ENCODE data around the gene PSMB8. TPM values are rescaled to one million over a fixed set of nuclear protein-coding genes. Genes with fewer than 3 reads are reported as not detected.
"Not testable (repeated sequence)": the region's sequence is repeated elsewhere in the genome, so short reads cannot be mapped to it uniquely, and the experiment has no call there.

Gene PSMB8
- total and polyA plus RNA-seq, 12 donors, result 8.5 to 127 (median 13.6) TPM

DNA sequence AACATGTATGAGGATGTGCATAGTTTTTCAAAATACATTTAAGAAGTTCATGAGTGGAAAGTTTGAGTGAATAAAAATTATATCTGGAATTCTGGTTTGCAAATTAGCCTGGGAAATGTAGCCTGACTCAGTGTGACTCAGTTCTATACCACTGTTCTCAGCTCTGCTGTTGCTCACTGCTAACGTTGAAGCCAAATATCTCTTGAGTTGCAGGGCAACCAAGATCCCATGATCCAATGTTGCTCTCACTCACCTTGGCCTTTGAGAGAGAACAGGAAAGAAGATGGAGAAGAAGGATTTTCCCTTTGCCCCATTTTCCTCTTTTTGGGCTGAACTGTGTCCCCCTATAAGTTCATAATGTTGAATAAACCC, 39.0 kb upstream of the PSMB8 start:
- no peak for ATAC-seq
- TF ChIP-seq, protein P1, sequence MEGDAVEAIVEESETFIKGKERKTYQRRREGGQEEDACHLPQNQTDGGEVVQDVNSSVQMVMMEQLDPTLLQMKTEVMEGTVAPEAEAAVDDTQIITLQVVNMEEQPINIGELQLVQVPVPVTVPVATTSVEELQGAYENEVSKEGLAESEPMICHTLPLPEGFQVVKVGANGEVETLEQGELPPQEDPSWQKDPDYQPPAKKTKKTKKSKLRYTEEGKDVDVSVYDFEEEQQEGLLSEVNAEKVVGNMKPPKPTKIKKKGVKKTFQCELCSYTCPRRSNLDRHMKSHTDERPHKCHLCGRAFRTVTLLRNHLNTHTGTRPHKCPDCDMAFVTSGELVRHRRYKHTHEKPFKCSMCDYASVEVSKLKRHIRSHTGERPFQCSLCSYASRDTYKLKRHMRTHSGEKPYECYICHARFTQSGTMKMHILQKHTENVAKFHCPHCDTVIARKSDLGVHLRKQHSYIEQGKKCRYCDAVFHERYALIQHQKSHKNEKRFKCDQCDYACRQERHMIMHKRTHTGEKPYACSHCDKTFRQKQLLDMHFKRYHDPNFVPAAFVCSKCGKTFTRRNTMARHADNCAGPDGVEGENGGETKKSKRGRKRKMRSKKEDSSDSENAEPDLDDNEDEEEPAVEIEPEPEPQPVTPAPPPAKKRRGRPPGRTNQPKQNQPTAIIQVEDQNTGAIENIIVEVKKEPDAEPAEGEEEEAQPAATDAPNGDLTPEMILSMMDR (IDR thresholded peaks at IDR 0.05), result no peak
- no peak overlapping the region for H3K4me3 ChIP-seq
- peak overlapping the region in 2 of 10 donors; percentile 7 to 53 for H3K27ac ChIP-seq
- no peaks in the 10 kb centered on the region for H3K9me3 ChIP-seq
- intact Hi-C loops (cut with DNase I), result loop anchor here in 2 of 10 donors (10.0 kb wide), 1 partner anchor 52 kb away; no protein-coding TSS in a partner anchor
- no peaks in the 10 kb centered on the region for H3K36me3 ChIP-seq
- DNase-seq, result no peak
- WGBS, 2 donors, result 32 to 34% methylated on average over 1 of the region's 1 CpG
- peaks cover 0 to 17% (median 10%) of the 10 kb centered on the region in 7 donors for H3K27me3 ChIP-seq
- peaks cover 0 to 27% (median 0%) of the 10 kb centered on the region in 9 donors for H3K4me1 ChIP-seq

DNA sequence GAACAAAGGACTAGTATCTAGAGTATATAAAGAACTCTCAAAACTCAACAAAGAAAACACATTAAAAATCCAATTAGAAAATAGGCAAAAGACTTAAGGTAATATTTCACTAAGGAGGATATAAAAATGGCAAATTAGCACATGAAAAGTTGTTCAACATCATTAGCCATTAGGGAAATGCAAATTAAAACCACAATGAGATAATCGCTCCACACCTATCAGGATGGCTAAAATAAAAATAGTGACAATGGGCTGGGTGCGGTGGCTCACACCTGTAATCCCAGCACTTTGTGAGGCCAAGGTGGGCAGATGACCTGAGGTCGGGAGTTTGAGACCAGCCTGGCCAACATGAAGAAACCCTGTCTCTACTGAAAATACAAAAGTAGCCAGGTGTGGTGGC, 37.1 kb upstream of the PSMB8 start:
- ATAC-seq, DNase-seq, H3K27ac ChIP-seq, H3K4me3 ChIP-seq, H3K9me3 ChIP-seq, H3K36me3 ChIP-seq: not testable (repeated sequence)
- intact Hi-C loops (cut with DNase I), result loop anchor here in 2 of 10 donors (10.0 kb wide), 1 partner anchor 54 kb away; no protein-coding TSS in a partner anchor
- 81 to 82% methylated on average over 3 of the region's 3 CpGs for WGBS, 2 donors
- H3K27me3 ChIP-seq, result peaks cover 0 to 26% (median 12%) of the 10 kb centered on the region in 7 donors
- peaks cover 0 to 18% (median 0%) of the 10 kb centered on the region in 9 donors for H3K4me1 ChIP-seq

DNA sequence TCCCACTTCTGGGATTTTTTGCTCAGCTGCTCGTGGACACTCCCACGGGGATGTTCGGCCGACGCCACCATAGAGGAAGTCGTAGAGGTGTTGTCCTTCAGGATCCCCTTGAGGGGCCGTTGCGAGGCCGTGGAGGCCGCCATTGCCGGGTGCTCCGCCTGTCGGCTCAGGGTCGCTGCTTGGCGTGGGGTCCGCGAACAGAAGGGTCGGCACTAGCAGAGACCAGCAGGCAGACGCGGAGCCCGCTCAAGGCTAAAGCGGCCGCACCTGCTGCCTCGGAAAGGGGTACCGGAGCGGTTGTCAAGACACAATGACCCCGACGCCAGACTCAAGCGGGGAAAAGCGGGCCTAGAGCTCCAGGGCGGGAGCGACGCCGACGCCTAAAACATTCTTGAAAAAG, 35.8 kb upstream of the PSMB8 start:
- H3K4me3 ChIP-seq, result peak overlapping the region in 1 of 10 donors; percentile 10
- TF ChIP-seq, protein P1 (IDR thresholded peaks at IDR 0.05), result no peak
- H3K4me1 ChIP-seq, result peaks cover 0 to 16% (median 0%) of the 10 kb centered on the region in 9 donors
- ATAC-seq (no peak), DNase-seq (no peak)
- 54 to 55% methylated on average over 35 of the region's 35 CpGs for WGBS, 2 donors
- no peak overlapping the region for H3K27ac ChIP-seq
- no peaks in the 10 kb centered on the region for H3K36me3 ChIP-seq
- peaks cover 0 to 35% (median 17%) of the 10 kb centered on the region in 7 donors for H3K27me3 ChIP-seq
- intact Hi-C loops (cut with DNase I), result loop anchor here in 2 of 10 donors (10.0 kb wide), 1 partner anchor 55 kb away; no protein-coding TSS in a partner anchor
- H3K9me3 ChIP-seq, result no peaks in the 10 kb centered on the region

GRCh38 chr6:32876603-32877002, 32.8 kb upstream of the PSMB8 start:
- TF ChIP-seq, protein P1 (IDR thresholded peaks at IDR 0.05), result no peak
- no peak for DNase-seq
- intact Hi-C loops (cut with DNase I), result no loop called here
- WGBS, 2 donors, result 92 to 94% methylated on average over 2 of the region's 2 CpGs
- Histone ChIP-seq H3K4me3 (no peak overlapping the region), H3K36me3 (no peaks in the 10 kb centered on the region), H3K9me3 (peaks cover 0 to 10% (median 0%) of the 10 kb centered on the region in 11 donors), H3K27ac (no peak overlapping the region), H3K4me1 (no peaks in the 10 kb centered on the region), H3K27me3 (peaks cover 0 to 45% (median 17%) of the 10 kb centered on the region in 7 donors)
- no peak for ATAC-seq

GRCh38 chr6:32873947-32874346, 30.1 kb upstream of the PSMB8 start:
- not testable (repeated sequence) for ATAC-seq, H3K4me3 ChIP-seq, H3K9me3 ChIP-seq, H3K4me1 ChIP-seq, DNase-seq, H3K27ac ChIP-seq, H3K36me3 ChIP-seq
- peaks cover 0 to 42% (median 1%) of the 10 kb centered on the region in 7 donors for H3K27me3 ChIP-seq
- WGBS, 2 donors, result 13 to 42% methylated on average over 1 of the region's 1 CpG
- intact Hi-C loops (cut with DNase I), result loop anchor here in 2 of 10 donors (5.0 kb wide), 2 partner anchors 37 to 42 kb away; partner anchors contain the start of gene TAP2 (in 1 of the 2)

All from heart right ventricle (tissue), 16 donors.